Stimulated activated CD8-positive, alpha-beta memory T cell treated with anti-CD3 and anti-CD28 coated beads, Interleukin-12 subunit alpha, Interleukin-12 subunit beta, amount 100 ng/mL, for 24 hours (primary cell): Measurements from ENCODE around the gene ADGRD1.
"Not testable (repeated sequence)": the region's sequence is repeated elsewhere in the genome, so short reads cannot be mapped to it uniquely, and the experiment has no call there.

Source experiments
- DNase-seq: peaks from one replicate; pipeline ENCODE4 v3.0.0-alpha.2; 2020; ENCODE audit errors: extremely low read depth

ADGRD1 gene

DNA sequence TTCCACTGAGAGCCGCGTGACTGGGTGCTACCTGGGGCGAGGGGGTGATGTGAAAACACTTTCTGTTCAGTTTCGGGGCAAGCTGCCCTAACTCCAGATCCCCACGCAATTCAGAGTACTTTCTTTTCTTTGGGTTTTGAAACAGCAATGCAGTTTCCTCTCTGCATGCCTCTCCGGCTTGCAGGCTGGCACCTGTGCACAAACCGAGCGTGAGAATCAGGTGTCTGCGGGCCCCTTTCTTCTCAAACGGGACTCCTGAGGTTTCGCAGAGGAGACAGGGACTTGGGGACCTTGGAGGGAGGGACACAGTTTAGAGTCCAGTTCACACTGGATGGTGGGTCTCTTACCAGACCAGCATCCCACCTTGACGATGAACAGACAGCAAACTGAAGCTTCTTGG, 118.2 kb downstream of the ADGRD1 start:
- DNase-seq, result not testable (repeated sequence)

DNA sequence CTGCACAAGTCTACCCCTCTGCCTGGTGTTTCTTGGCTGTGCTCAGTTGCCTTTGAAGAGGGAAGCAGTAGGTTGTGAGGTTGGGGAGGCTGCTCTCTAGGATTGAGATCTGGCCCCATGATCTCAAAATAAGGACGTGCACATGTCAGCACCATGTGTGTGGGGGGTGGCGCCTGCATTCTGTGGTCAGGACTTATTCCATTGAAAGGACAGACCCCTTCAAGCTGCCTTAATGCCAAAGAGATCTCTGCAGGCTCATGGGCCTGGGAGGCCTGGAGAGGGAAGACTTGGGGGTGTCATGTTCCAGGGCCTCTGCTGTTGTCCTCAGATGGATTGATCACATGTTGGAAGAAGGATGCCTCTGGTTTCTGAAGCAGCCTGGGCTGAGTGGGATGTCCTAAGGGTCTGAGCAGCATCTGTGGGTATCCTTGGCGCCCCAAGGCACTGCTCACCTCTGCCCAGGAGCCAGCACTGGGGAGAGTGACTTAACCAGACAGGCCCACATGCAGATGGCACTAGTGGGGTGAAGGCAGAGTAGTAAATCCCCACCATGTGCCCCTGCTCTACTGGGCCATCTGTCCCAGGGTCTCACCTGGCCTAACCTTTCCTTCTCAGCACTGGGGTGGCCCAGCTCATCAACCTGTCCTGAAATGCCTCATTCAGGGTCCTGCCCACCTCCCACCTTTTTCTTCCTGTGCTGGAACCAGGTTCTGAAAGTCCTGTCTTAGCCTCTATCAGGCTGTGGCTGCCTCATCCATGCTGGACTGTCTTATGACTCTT, 118.9 kb downstream of the ADGRD1 start:
- DNase-seq, result no peak

- DNase-seq, result no peak
Observed at GRCh38 chr12:131074221-131075083, 120.7 kb downstream of the ADGRD1 start.

GRCh38 chr12:131075194-131075593, 121.5 kb downstream of the ADGRD1 start:
- no peak for DNase-seq

- no peak for DNase-seq
Observed at GRCh38 chr12:131075611-131076010, 121.9 kb downstream of the ADGRD1 start.

GRCh38 chr12:131076296-131076695, 122.6 kb downstream of the ADGRD1 start:
- no peak for DNase-seq

DNA sequence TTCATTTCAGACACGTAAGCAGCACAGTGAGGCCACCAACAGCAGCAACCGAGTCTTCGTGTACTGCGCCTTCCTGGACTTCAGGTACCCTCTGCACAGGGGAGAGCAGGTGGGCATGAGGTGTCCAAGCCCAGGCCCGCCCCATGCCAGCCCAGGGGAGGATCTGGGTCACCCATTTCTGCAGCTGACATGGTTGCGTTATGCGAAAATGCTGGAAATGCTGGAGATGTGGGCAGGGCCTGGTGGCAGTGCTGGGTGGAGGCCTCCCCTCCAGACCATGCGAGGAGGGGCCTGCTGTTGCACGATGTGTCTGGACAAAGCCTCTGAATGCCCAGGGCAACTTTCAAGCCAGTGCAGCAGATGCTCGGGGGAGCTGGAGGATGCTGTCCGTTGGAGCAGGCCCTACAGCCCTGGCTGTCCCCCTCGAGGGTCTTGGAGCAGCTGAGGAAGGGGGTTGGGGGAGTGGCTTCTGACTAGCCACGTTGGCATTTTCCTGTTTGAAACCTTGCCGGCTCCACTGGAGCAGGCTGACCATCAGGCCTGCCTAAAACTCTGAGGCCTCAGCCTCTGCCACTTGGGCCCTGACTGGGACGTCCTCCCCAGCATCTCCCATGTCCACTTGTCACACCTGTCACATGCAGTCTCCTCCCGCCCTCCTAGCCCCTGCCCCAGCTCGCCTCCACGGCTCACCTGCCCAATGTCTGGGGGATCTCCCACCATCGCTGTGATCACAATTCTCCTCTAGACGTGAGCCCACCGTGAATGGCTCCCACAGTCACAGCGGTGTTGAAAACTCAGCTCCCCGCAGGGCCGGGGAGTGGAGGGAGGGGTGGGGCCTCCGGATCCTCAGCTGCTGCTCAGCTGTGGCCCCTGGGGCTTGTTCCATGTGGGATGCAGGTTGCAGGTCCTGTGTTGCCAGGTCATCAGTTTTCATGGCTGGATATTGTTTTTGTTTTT, 123.4 kb downstream of the ADGRD1 start:
- no peak for DNase-seq

DNA sequence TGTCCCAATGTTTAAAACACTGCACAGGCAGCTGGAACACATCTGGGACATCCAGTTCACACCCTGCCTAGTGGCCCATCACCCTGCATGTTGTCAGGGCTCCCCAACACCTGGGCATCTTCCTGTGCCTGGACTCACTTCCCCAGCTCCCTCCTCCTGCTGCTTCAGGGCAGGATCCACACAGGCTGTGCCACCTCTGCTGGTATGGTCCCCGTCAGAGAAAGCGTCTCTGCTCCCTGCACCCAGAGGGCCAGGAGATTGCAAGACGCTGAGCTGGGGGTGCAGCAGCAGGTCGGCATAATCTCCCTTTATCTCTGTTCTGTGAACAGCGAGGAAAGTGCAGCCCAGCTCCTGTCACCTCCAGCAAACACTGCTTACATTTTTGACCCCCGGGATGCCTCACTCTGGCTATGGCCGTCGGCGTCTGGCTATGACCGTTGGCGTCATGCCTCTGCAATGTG, 124.3 kb downstream of the ADGRD1 start:
- DNase-seq, result no peak

DNA sequence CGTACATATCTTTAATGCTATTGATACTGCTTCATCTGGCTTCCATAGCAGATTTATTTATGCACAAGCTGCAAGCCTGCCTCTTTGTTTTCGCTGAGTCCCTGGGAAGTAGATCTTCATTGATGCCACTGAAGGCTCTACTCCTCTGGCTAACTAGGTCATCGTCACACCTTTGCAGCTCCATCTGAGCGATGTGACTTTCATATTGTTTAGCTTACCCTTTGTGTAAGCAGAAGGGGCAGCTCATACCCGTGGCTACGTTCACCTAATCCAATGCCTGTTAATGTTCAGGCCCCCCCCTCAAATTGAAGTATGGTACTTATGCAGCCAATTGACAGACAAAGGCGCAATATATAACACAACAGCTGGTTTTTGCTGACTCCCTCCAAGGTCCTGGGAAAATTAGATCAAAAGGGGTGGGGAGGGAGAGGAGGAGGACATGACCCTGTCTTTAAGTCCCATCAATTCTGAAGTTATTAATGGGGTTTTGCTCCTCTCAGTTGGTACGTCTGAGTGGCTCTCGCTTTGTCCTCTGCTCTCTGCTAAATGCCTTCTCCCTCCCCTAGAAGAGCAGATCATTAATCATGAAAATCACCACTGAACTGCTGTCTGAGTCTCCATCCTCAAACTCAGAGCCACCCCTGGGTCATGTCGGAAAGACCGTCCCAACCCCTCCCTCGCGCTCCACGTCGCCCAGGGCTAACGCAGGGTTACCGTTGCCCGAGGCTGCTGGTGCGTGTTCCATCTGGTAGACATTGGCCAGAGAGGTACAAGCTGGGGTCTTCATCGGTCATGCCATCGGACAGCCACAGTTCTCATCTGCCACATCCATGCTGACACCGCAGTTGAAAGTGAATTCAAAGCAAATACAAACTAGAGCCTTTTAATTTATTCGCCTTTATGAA, 128.8 kb downstream of the ADGRD1 start:
- DNase-seq, result no peak

DNA sequence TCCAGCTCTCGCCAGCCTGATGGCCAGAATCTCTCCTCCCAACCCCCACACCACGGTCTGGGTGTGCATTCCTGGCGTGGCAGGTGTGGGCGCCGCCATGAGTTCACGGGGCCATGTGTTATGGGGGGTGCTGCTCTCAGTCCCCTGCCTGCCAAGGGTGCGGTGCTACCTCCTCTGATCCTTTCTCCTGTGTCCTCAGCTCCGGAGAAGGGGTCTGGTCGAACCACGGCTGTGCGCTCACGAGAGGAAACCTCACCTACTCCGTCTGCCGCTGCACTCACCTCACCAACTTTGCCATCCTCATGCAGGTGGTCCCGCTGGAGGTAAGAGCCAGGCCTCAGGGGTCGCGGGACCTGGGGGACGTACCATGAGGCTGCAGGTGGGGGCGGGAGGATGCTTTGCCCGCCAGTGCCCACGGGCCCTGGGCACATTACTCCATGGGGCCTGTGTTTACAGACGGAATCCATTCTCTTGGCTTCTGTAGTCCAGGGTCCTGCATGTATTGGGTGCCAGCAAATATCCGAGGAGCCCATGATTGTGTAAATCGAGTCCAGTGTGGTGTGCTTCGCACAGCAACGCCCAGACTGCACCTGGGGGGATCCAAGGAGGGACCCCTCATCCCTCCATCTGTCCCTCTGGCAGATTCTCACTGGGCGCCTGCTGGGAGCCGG, 130.8 kb downstream of the ADGRD1 start:
- no peak for DNase-seq

DNA sequence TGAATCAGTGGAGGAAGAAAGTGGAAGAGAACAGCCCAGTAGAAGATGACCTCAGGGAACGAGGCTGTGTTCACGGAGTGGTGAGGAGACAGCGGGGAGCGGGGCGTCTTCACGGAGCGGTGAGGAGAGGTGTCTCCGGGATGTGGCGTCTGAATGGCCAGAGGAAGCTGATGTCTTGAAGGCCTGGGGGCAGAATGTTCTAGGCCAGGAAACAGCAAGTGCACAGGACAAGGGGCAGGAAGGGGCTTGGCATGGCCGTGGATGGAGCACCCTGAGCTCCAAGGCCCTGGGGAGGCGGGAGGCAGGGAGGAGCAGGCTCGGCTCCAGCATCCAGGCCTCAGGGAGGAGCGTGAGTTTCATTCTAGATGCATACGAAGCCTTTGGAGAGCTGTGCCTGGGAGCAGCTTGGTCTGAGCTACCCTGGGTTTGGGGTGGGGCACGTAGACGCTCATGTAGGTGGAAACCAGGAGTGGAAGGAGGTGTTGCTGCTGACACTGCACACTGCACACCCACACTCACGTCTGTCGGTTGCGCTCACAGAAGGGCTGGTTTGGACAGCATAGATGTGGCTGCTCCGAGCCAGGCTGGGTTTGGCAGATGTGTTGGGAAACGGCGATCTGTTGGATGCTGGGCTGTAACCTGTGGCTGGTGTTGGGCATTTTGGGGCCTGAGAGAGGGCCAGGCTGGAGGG, 131.6 kb downstream of the ADGRD1 start:
- no peak for DNase-seq

- DNase-seq, result no peak
Observed at GRCh38 chr12:131085816-131086591, 132.3 kb downstream of the ADGRD1 start.

- no peak for DNase-seq
Observed at GRCh38 chr12:131087302-131087818, 133.7 kb downstream of the ADGRD1 start.

DNA sequence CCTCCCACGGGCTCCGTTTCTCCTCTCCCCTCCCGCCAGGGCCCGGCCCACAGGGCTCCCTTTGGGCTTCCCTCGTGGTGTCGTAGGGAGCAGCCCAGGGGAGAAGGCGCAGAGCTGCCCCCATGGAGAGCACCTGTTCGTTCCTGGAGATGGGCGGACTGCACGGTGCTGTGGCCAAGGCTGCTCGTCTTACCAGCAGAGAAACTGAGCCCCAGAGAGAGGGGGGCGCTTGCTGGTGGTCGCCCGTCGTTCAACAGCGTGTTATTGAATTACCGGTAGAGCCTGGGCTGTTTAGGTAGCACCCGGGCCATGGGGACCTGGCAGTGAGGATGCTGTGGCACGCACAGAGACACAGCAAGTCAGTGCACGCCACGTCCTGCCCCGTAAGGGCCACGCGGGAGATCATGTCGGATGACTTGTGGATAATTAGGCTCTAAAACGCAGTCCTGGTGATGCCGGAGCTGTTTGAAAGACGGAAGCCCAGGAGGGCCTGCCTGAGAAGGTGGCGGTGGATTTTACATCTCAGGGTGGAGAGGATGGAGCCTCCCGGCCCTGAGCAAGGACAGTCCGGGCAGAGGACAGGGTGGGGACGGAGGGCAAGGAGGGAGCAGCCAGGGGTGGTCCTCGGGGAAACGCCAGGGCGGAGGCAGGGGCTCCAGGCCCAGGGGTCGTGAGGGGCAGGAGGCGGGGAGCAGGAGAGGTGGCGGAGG, 134.4 kb downstream of the ADGRD1 start:
- DNase-seq, result no peak

- DNase-seq, result no peak
Observed at GRCh38 chr12:131088701-131089530, 135.2 kb downstream of the ADGRD1 start.

DNA sequence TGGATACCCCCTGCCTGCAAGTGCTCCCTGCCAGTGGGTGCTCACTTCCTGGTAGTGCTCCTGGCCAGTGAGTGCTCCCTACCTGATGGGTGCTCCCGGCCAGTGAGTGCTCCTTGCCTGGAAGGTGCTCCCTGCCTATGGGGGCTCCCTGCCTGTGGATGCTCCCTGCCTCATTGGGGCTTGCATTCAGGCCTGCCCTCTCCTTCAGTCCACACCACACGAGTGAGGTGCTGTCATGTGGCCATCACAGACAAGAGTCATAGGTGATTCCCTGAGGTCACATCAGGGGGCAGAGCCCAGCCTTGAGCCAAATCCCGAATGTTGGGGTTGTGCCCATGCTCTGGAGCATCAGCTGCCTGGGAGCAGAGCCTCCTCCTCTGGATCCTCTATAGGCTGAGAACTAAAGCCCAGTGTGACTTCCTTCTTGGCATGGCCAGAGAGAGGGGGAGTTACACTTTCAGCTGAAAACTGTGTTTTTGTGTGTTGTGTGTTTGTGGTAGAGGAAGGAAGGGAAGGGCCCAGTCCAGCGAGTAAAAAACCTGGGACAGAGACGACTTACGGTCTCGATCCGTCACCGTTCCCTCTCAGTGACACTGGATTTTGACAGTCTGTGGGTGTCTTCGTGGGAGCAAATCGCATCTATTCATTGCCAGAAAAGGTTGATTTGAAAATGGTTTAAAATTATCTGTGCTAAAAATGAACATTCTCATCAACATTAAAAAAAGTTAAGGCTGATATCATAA, 136.0 kb downstream of the ADGRD1 start:
- no peak for DNase-seq
